ENCODE data around the gene TXLNG. TPM values are rescaled to one million over a fixed set of nuclear protein-coding genes. Genes with fewer than 3 reads are reported as not detected.

Gene TXLNG
- total RNA-seq (2022; extraction: Qiagen RNA extraction; ENCODE audit: low read depth): 12.9 to 16.1 TPM (median 14.5 TPM) in 5 replicates

DNA sequence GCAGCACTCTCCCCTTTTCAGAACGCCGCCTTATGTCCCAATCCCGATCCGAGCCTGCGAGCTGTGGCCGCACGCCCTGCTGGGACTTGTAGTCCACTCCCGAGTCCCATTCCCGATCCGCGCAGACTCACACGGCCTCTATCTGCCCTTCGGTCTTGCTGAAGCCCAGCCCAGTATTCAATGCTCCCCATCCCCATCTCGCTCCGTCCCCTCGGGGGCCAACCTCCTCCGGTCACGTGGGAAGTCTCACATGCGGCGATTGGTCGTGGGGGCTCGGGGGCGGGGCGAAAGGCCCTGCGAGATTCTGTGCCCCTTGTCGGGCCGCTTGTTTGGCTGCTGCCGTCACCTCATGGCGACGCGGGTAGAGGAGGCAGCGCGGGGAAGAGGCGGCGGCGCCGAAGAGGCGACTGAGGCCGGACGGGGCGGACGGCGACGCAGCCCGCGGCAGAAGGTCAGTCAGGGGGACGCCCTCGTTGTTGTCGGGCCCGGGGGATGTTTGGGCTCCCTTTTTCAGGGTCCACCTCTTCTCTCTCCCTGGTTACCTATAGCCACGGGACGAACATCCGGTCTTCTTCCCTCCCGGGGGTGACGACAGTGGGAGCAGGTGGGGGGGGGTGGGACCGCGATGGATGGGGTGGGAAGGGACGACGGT is at the start of gene TXLNG:
TXLNG (plus strand) TSS at position 328 of the 652 bp plus-strand sequence; CDS start at position 350, 22 bp downstream.

DNA sequence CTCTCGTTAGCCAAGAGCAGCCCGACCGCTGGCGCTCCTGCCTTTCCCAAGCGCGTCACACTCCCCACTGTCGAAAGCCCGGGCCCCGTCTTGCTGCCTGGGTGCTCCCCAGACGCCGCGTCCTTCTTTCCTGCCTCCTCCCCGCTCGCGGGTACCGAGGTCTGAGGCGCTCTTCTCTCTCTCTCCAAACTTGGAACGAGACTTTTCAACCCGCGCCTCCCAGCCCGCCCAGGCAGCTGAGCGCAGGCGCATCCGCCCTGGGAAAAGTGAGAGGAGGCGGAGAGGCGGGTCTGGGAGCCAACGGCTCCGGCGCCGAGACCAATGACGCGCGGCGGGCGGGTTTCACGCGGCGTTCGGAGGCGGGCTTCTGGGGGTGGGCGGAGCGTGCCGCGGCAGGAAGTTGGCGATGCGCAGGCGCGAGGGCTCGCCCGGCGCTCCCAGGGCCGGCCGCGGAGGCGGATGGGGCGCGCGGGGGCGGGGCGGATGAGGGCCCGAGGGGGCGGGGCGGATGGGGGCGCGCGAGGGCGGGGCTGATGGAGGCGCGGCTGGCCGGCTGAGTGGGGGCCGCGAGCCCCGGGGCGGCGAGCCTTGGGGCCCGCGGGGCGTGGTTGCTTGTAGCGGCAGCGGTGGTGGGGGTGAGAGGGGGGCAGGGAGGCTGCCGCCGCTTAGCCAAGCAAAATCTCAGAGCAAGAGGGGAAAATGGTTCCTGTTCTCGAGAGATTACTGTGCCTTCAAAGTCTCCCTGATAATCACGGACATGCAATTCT is 84.0 kb downstream of the TXLNG start, which contains the start of gene RBBP7:
RBBP7 (minus strand) TSS at position 268 of the 767 bp plus-strand sequence. CDS start 309 bp downstream, outside the sequence.

Other genes starting within 250 kb of the TXLNG start
- gene S100G, start 136.3 kb upstream of the TXLNG start, total RNA-seq (2022; extraction: Qiagen RNA extraction; ENCODE audit: low read depth): not detected in 5 replicates
- 8.9 to 11.5 TPM (median 10.8 TPM) in 5 replicates for gene CTPS2, start 73.8 kb upstream of the TXLNG start, total RNA-seq (2022; extraction: Qiagen RNA extraction; ENCODE audit: low read depth)
- 19.2 to 24.2 TPM (median 22.4 TPM) in 5 replicates for gene SYAP1, start 66.9 kb upstream of the TXLNG start, total RNA-seq (2022; extraction: Qiagen RNA extraction; ENCODE audit: low read depth)
- 160 to 176 TPM (median 166 TPM) in 5 replicates for gene RBBP7, start 83.9 kb downstream of the TXLNG start, total RNA-seq (2022; extraction: Qiagen RNA extraction; ENCODE audit: low read depth)
- 0.57 to 1.0 TPM (median 0.73 TPM) in 5 replicates for gene REPS2, start 160.2 kb downstream of the TXLNG start, total RNA-seq (2022; extraction: Qiagen RNA extraction; ENCODE audit: low read depth)